GM12878 (cell line): ENCODE data around the gene MCM8. TPM values are rescaled to one million over a fixed set of nuclear protein-coding genes. Genes with fewer than 3 reads are reported as not detected.

Source experiments
- EP300 ChIP-seq, 2 experiments: fragments of 150-350 bp in 1 of 2; IDR thresholded peaks; 2 replicates each; pipeline ENCODE4 v1.6.1; 2011 to 2012; ENCODE audit warnings: low read depth in 2 of 2, low read length in 2 of 2, borderline replicate concordance in 1 of 2, improper control_type of control experiment in 1 of 2, inconsistent platforms in 1 of 2; ENCODE audit not compliant: control insufficient read depth in 1 of 2
- polyA plus RNA-seq, 11 experiments: library from polyadenylated mRNA; depleted of rRNA in 4 of 11; unstranded in 6 of 11; stranded (reverse) in 5 of 11; fragments of >200 nt; fragmentation: Nextera tagmentation in 4 of 11; fragmentation: Illumina TruSeq in 1 of 11; extraction: Ambion mirVana in 4 of 11; extraction: Trizol in 1 of 11; gene quantifications; 1 replicate in 1 of 11; 2 replicates in 10 of 11; pipeline versions ENCODE4 v1.2.1 to v1.2.3, GENCODE V29; 2011 to 2016; ENCODE audit warnings: inconsistent platforms in 2 of 11, missing spikeins in 2 of 11, low read depth in 1 of 11
- small RNA-seq: library from RNA; depleted of rRNA; stranded (forward); fragments of <200 nt; gene quantifications from one replicate; pipeline ENCODE3, GENCODE V24; 2014
- total RNA-seq, 4 experiments: library from RNA; depleted of rRNA in 3 of 4; stranded (reverse); fragments of >200 nt in 3 of 4; fragmentation: Illumina TruSeq in 1 of 4; extraction: Trizol in 1 of 4; gene quantifications; 2 replicates each; pipeline versions ENCODE4 v1.2.1 to v1.2.3, GENCODE V29; 2013 to 2021

The MCM8 gene
- total and polyA plus RNA-seq, 10 of the 15 experiments (the other 5 are each of a cell fraction or from before 2014, with no cell fraction given), result 3.2 to 28.2 (median 16.0) TPM

- TF ChIP-seq EP300 (IDR thresholded peaks at IDR 0.05; ENCODE audit: borderline replicate concordance in 1 of 2, control insufficient read depth in 1 of 2, low read depth in 2 of 2, low read length in 2 of 2), result no peak
These were observed 97.9 kb downstream of the MCM8 start (continued) for GRCh38 chr20:6048391-6048790.

Small RNAs within 50 kb of the gene (small RNA-seq; reads per million reads assigned to genes)
- gene RF00019 (not detected), gene RN7SL498P (not detected)

Other genes with a start within 250 kb of the MCM8 start
- 10.8 and 13.1 TPM in 2 replicates for gene SHLD1, start 200.3 kb upstream of the MCM8 start, total RNA-seq (2014; rRNA removed)
- gene SHLD1, start 200.3 kb upstream of the MCM8 start, total RNA-seq (2014; rRNA removed; fragmentation: Illumina TruSeq; extraction: Trizol), result 18.2 and 19.1 TPM in 2 replicates
- 18.1 and 19.2 TPM in 2 replicates for gene SHLD1, start 200.3 kb upstream of the MCM8 start, total RNA-seq (2021)
- 29.8 and 33.1 TPM in 2 replicates for gene SHLD1, start 200.3 kb upstream of the MCM8 start, polyA plus RNA-seq (2011; rRNA removed)
- 20.1 and 23.1 TPM in 2 replicates for gene SHLD1, start 200.3 kb upstream of the MCM8 start, polyA plus RNA-seq (2014; fragmentation: Illumina TruSeq; extraction: Trizol)
- 10 to 100 TPM; 47.1 to 70.9 TPM for gene SHLD1, start 200.3 kb upstream of the MCM8 start, polyA plus RNA-seq (2014; fragmentation: Nextera tagmentation; extraction: Ambion mirVana)
- 19.6 and 19.9 TPM in 2 replicates for gene SHLD1, start 200.3 kb upstream of the MCM8 start, polyA plus RNA-seq (2014; rRNA removed)
- gene SHLD1, start 200.3 kb upstream of the MCM8 start, polyA plus RNA-seq (2016; fragmentation: Nextera tagmentation; extraction: Ambion mirVana), result 10 to 100 TPM; 30.7 to 33.4 TPM
- gene CHGB, start 39.1 kb upstream of the MCM8 start, total RNA-seq (2014; rRNA removed), result not detected in 2 replicates
- not detected in 2 replicates for gene CHGB, start 39.1 kb upstream of the MCM8 start, total RNA-seq (2014; rRNA removed; fragmentation: Illumina TruSeq; extraction: Trizol)
- gene CHGB, start 39.1 kb upstream of the MCM8 start, total RNA-seq (2021), result 0.23 TPM in 1 of 2 replicates, not detected in the other
- gene CHGB, start 39.1 kb upstream of the MCM8 start, polyA plus RNA-seq (2011; rRNA removed), result 0.10 TPM in 1 of 2 replicates, not detected in the other
- gene CHGB, start 39.1 kb upstream of the MCM8 start, polyA plus RNA-seq (2014; fragmentation: Illumina TruSeq; extraction: Trizol), result 0.06 TPM in 1 of 2 replicates, not detected in the other
- not detected for gene CHGB, start 39.1 kb upstream of the MCM8 start, polyA plus RNA-seq (2014; fragmentation: Nextera tagmentation; extraction: Ambion mirVana)
- gene CHGB, start 39.1 kb upstream of the MCM8 start, polyA plus RNA-seq (2014; rRNA removed), result not detected in 2 replicates
- under 1 TPM in 1 of 2 experiments, not detected in 1; 0.16 TPM for gene CHGB, start 39.1 kb upstream of the MCM8 start, polyA plus RNA-seq (2016; fragmentation: Nextera tagmentation; extraction: Ambion mirVana)
- 22.4 and 23.8 TPM in 2 replicates for gene TRMT6, start 119 bp upstream of the MCM8 start, total RNA-seq (2014; rRNA removed)
- 24.3 and 25.9 TPM in 2 replicates for gene TRMT6, start 119 bp upstream of the MCM8 start, total RNA-seq (2014; rRNA removed; fragmentation: Illumina TruSeq; extraction: Trizol)
- gene TRMT6, start 119 bp upstream of the MCM8 start, total RNA-seq (2021), result 22.2 and 22.3 TPM in 2 replicates
- gene TRMT6, start 119 bp upstream of the MCM8 start, polyA plus RNA-seq (2011; rRNA removed), result 18.8 and 24.6 TPM in 2 replicates
- gene TRMT6, start 119 bp upstream of the MCM8 start, polyA plus RNA-seq (2014; fragmentation: Illumina TruSeq; extraction: Trizol), result 35.5 and 38.6 TPM in 2 replicates
- gene TRMT6, start 119 bp upstream of the MCM8 start, polyA plus RNA-seq (2014; fragmentation: Nextera tagmentation; extraction: Ambion mirVana), result 10 to 100 TPM; 18.2 to 21.1 TPM
- 19.6 and 24.1 TPM in 2 replicates for gene TRMT6, start 119 bp upstream of the MCM8 start, polyA plus RNA-seq (2014; rRNA removed)
- gene TRMT6, start 119 bp upstream of the MCM8 start, polyA plus RNA-seq (2016; fragmentation: Nextera tagmentation; extraction: Ambion mirVana), result 10 to 100 TPM; 22.8 to 25.3 TPM
- 49.4 and 59.5 TPM in 2 replicates for gene CRLS1, start 55.5 kb downstream of the MCM8 start, total RNA-seq (2014; rRNA removed)
- 40.0 and 41.9 TPM in 2 replicates for gene CRLS1, start 55.5 kb downstream of the MCM8 start, total RNA-seq (2014; rRNA removed; fragmentation: Illumina TruSeq; extraction: Trizol)
- gene CRLS1, start 55.5 kb downstream of the MCM8 start, total RNA-seq (2021), result 34.1 and 38.4 TPM in 2 replicates
- gene CRLS1, start 55.5 kb downstream of the MCM8 start, polyA plus RNA-seq (2011; rRNA removed), result 141 and 157 TPM in 2 replicates
- gene CRLS1, start 55.5 kb downstream of the MCM8 start, polyA plus RNA-seq (2014; fragmentation: Illumina TruSeq; extraction: Trizol), result 37.8 and 44.1 TPM in 2 replicates
- gene CRLS1, start 55.5 kb downstream of the MCM8 start, polyA plus RNA-seq (2014; fragmentation: Nextera tagmentation; extraction: Ambion mirVana), result 10 to 100 TPM; 11.3 to 25.2 TPM
- gene CRLS1, start 55.5 kb downstream of the MCM8 start, polyA plus RNA-seq (2014; rRNA removed), result 41.6 and 45.0 TPM in 2 replicates
- 10 to 100 TPM; 57.4 to 67.5 TPM for gene CRLS1, start 55.5 kb downstream of the MCM8 start, polyA plus RNA-seq (2016; fragmentation: Nextera tagmentation; extraction: Ambion mirVana)
- not detected in 2 replicates for gene LRRN4, start 103.4 kb downstream of the MCM8 start, total RNA-seq (2014; rRNA removed)
- gene LRRN4, start 103.4 kb downstream of the MCM8 start, total RNA-seq (2014; rRNA removed; fragmentation: Illumina TruSeq; extraction: Trizol), result not detected in 2 replicates
- not detected in 2 replicates for gene LRRN4, start 103.4 kb downstream of the MCM8 start, total RNA-seq (2021)
- gene LRRN4, start 103.4 kb downstream of the MCM8 start, polyA plus RNA-seq (2011; rRNA removed), result not detected in 2 replicates
- not detected in 2 replicates for gene LRRN4, start 103.4 kb downstream of the MCM8 start, polyA plus RNA-seq (2014; fragmentation: Illumina TruSeq; extraction: Trizol)
- gene LRRN4, start 103.4 kb downstream of the MCM8 start, polyA plus RNA-seq (2014; fragmentation: Nextera tagmentation; extraction: Ambion mirVana), result not detected
- gene LRRN4, start 103.4 kb downstream of the MCM8 start, polyA plus RNA-seq (2014; rRNA removed), result 0.03 TPM in 1 of 2 replicates, not detected in the other
- gene LRRN4, start 103.4 kb downstream of the MCM8 start, polyA plus RNA-seq (2016; fragmentation: Nextera tagmentation; extraction: Ambion mirVana), result under 1 TPM in 1 of 2 experiments, not detected in 1; 0.11 TPM
- 0.62 and 0.82 TPM in 2 replicates for gene FERMT1, start 172.4 kb downstream of the MCM8 start, total RNA-seq (2014; rRNA removed)
- 0.46 and 0.58 TPM in 2 replicates for gene FERMT1, start 172.4 kb downstream of the MCM8 start, total RNA-seq (2014; rRNA removed; fragmentation: Illumina TruSeq; extraction: Trizol)
- 0.66 and 0.74 TPM in 2 replicates for gene FERMT1, start 172.4 kb downstream of the MCM8 start, total RNA-seq (2021)
- gene FERMT1, start 172.4 kb downstream of the MCM8 start, polyA plus RNA-seq (2011; rRNA removed), result 2.0 and 3.1 TPM in 2 replicates
- 0.46 and 0.72 TPM in 2 replicates for gene FERMT1, start 172.4 kb downstream of the MCM8 start, polyA plus RNA-seq (2014; fragmentation: Illumina TruSeq; extraction: Trizol)
- under 1 TPM; 0.08 to 0.26 TPM for gene FERMT1, start 172.4 kb downstream of the MCM8 start, polyA plus RNA-seq (2014; fragmentation: Nextera tagmentation; extraction: Ambion mirVana)
- 0.32 and 1.5 TPM in 2 replicates for gene FERMT1, start 172.4 kb downstream of the MCM8 start, polyA plus RNA-seq (2014; rRNA removed)
- under 1 TPM; 0.04 to 0.29 TPM for gene FERMT1, start 172.4 kb downstream of the MCM8 start, polyA plus RNA-seq (2016; fragmentation: Nextera tagmentation; extraction: Ambion mirVana)